GM12865 (cell line): Measurements from ENCODE around the gene EVI5L.
A peak's percentile ranks its signal among the peaks of the same experiment; 100 is the strongest.

Experiments
- DNase-seq: peaks from one replicate; pipeline ENCODE4 v3.0.0; 2010; ENCODE audit warnings: low read depth
- H3K4me3 ChIP-seq: 2 replicates; pipeline ENCODE4 v1.5.1; 2011; ENCODE audit warnings: mild to moderate bottlenecking, low read depth, low read length, control low read depth
- TF ChIP-seq, protein P1 (sequence below): IDR thresholded peaks from 2 replicates; pipeline ENCODE4 v1.5.1; 2011; ENCODE audit warnings: low read length, control low read depth, low read depth, inconsistent platforms; ENCODE audit not compliant: insufficient read depth; ENCODE audit errors: missing control alignments

The EVI5L gene

DNA sequence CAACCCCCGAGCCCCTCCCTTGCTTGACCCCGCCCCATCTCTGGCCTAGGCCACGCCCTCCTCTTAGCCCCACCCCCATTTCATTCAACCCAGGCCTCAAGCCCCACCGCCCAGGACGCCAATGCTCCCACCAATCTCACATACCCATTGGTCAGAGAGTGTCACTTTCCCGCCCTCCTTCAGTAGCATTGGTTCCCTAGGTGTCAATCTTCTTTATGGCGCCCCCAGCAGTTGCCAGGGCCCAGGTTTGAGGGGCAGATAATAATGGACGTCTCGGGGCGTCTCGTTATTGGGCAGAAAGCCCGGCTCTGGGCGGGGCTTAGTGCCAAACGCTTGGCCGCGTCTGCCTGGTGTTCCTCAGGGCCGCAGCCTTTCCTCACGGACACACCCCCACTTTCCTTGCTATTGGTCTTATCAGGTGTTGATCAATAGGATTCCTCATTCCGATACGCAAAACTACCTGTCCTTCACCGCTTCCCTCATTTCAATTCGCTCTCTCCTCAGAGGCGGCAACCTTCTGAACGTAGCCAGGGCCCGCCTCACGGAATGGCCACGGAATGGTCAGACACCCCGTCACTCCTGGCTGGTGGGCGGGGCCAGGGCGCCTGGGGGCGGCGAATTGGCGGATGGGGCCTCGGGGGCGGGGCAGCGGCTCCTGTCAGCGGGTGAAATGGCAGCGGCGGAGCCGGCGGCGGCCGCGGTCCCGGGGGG is at the start of gene EVI5L:
EVI5L (plus strand) TSS at position 658 of the 711 bp plus-strand sequence. CDS start 16,325 bp downstream, outside the sequence.
- H3K4me3 ChIP-seq = peak within 1 kb of the TSS; percentile 64
- TF ChIP-seq, protein P1, sequence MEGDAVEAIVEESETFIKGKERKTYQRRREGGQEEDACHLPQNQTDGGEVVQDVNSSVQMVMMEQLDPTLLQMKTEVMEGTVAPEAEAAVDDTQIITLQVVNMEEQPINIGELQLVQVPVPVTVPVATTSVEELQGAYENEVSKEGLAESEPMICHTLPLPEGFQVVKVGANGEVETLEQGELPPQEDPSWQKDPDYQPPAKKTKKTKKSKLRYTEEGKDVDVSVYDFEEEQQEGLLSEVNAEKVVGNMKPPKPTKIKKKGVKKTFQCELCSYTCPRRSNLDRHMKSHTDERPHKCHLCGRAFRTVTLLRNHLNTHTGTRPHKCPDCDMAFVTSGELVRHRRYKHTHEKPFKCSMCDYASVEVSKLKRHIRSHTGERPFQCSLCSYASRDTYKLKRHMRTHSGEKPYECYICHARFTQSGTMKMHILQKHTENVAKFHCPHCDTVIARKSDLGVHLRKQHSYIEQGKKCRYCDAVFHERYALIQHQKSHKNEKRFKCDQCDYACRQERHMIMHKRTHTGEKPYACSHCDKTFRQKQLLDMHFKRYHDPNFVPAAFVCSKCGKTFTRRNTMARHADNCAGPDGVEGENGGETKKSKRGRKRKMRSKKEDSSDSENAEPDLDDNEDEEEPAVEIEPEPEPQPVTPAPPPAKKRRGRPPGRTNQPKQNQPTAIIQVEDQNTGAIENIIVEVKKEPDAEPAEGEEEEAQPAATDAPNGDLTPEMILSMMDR = no peak
- DNase-seq = peak; percentile 100

DNA sequence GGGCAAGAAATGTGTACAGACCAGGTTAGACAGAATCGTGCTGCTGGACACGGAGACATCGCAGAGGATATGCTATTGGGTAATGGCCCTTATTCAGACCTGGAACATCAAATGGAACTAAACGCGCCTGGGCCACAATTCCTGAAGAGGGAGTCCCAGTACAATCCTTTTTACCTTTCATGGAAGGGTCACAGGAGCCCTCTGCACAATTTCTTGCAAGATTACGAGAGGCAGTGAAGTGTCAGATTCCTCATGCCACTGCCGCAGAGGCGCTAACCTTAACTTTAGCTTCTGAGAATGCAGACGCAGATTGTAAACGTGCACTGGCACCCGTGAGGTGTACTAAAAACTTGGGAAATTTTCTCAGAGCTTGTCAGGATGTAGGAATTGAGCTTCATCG is 48.9 kb upstream of the EVI5L start:
- H3K4me3 ChIP-seq = no peak overlapping the region
- TF ChIP-seq, protein P1 = no peak
- no peak for DNase-seq

DNA sequence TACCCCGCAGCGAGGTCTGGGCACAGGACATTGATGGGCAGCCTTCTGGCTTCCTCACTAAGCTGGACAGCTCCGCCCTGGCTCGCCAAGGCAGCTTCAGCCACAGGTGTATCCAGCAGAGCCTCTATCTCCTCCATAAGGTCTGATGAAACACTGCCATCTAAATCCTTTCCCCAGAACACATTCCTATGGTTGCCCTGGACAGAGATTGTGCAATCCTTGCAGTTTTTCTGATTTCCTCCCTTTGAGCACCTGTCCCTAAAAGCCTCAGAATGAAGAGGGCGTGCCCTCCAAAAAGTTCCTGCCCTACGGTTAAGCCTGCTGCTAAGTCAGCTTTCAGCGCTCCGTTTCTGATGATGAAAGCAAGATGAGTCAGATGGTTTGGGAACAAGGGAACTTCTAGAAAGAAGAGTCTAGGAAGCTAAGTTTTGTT is 46.0 kb upstream of the EVI5L start:
- TF ChIP-seq, protein P1 = no peak
- no peak overlapping the region for H3K4me3 ChIP-seq
- no peak for DNase-seq

DNA sequence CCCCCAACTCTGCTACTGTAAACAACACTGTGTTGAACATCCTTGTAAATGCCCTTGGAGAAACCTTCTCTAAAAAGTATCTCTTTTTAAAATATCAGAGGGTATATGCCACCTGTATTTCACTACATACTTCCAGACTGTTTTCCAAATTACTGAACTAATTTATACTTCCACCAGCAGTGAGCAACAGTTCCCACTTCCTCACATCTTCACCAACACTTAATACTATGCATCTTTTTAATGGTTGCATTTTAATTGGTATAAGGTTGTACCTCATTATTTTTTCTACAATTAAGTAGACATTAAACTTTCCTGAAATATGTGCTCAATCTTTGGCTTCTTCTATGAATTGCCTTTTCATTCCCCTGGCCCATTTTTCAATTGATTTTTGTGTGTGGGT is 45.2 kb upstream of the EVI5L start:
- DNase-seq = no peak
- TF ChIP-seq, protein P1 = no peak
- no peak overlapping the region for H3K4me3 ChIP-seq

DNA sequence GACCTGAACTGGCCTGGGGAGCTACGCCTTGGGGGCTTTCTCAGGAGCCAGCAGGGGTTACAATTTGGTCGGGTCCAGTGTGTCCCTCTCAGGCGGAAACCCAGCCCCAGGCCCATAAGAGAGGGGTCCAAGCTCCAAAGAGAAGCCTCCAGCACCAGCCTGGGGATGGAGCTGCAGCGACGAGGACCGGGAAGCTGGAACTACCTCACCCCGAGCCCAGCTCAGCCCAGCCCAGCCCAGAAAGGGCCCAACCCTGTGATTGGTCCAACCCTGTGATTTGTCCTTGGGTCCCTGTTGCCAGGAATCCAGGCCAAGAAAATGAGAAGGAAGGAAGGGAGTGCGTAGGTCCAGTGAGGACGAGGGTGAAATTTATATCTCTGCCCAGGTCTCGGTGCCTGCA is 42.9 kb upstream of the EVI5L start:
- TF ChIP-seq, protein P1 = no peak
- DNase-seq = no peak

DNA sequence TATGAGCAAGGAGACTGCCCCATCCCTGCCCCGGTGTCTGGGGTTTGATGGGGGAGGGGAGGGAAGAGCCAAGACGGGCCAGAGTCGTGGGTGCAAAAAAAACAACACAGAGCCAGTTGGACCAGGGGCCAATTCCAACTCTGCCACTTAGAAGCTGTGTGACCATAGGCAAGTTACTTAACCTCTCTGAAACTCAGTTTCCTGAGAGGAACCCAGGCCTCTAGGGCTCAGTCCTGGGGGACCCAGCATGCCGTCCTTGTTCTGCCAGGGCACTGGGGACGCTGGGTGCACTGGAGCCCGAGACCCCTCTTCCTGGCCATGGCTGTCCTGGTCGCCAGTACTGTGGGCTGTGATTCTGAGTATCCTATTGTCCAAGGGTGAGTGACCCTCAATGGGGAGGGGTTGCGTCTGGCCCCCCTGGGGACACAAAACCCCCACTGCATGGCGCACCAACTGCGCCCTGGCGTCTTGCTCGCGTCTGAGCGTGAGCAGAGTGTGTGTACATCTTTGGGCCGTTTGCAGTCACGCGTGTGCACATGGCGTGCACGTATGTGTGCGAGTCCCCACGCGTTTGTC is 42.3 kb upstream of the EVI5L start:
- no peak for DNase-seq
- H3K4me3 ChIP-seq = no peak overlapping the region
- TF ChIP-seq, protein P1 = no peak

More for the DNA sequence above, 42.9 kb upstream of the EVI5L start:
- no peak overlapping the region for H3K4me3 ChIP-seq
